ENCODE data around the gene GSG1L2.
"Not testable (repeated sequence)": the region's sequence is repeated elsewhere in the genome, so short reads cannot be mapped to it uniquely, and the experiment has no call there.

Gene GSG1L2

DNA sequence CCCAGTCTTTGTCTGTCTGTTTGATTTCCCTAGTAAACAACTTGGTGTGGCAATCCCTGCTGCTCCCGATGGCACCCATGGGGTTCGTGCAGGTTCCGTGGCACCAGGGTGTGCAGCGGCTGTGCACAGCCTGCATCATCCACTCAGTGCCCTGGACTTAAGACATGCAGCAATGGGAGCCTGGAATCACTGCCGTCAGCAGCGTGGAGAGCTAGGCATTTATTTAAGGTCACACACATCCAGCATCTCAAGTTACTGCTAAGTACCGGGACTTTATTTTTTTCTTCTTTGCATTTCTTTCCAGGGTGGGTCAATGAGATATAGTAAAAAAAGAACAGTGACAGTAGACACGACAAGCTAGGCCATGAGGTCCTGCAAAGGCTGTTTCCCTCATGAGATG is 33.3 kb downstream of the GSG1L2 start:
- TF ChIP-seq, protein P1, sequence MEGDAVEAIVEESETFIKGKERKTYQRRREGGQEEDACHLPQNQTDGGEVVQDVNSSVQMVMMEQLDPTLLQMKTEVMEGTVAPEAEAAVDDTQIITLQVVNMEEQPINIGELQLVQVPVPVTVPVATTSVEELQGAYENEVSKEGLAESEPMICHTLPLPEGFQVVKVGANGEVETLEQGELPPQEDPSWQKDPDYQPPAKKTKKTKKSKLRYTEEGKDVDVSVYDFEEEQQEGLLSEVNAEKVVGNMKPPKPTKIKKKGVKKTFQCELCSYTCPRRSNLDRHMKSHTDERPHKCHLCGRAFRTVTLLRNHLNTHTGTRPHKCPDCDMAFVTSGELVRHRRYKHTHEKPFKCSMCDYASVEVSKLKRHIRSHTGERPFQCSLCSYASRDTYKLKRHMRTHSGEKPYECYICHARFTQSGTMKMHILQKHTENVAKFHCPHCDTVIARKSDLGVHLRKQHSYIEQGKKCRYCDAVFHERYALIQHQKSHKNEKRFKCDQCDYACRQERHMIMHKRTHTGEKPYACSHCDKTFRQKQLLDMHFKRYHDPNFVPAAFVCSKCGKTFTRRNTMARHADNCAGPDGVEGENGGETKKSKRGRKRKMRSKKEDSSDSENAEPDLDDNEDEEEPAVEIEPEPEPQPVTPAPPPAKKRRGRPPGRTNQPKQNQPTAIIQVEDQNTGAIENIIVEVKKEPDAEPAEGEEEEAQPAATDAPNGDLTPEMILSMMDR (IDR thresholded peaks at IDR 0.05; ENCODE audit: control insufficient read depth, insufficient read depth, low read depth, low read length, missing control alignments), result no peak
- no peak overlapping the region for H3K4me3 ChIP-seq (ENCODE audit: control insufficient read depth, low read depth, low read length)
- no peak for DNase-seq (ENCODE audit: low read depth)

DNA sequence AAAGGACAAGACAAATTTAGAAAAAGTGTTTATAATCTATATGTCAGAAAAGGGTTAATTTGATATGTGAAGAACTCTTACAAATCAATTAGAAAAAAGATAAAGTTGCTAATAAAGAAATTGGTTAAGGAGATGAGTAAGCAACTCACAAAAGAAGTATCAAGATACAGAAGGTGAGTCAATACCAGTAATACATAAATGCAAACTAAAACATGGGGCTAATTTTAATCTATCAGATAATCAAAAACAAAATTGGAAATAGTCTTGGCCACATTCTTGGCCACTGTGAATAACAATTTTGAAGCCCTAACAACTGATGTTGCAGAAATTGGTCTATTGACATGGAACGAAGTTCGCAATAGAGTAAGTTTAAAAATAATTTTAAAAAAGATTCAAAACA is 37.3 kb downstream of the GSG1L2 start:
- H3K4me3 ChIP-seq (ENCODE audit: control insufficient read depth, low read depth, low read length), result no peak overlapping the region
- no peak for DNase-seq (ENCODE audit: low read depth)
- TF ChIP-seq, protein P1 (IDR thresholded peaks at IDR 0.05; ENCODE audit: control insufficient read depth, insufficient read depth, low read depth, low read length, missing control alignments), result no peak

DNA sequence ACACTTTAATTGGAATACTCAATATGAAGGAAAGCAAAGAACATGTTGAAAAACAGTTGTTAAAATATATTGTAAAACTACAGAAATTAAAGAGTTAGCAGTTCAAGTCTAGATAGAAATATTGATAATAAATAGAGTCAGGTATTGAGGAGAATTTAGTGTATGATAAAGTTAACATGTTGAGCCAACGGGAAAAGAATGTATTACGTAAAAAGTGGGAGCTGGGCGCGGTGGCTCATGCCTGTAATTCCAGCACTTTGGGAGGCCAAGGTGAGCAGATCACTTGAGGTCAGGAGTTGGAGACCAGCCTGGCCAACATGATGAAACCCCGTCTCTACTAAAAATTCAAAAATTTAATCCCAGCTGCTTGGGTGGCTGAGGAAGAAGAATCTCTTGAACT is 38.4 kb downstream of the GSG1L2 start:
- not testable (repeated sequence) for H3K4me3 ChIP-seq (ENCODE audit: control insufficient read depth, low read depth, low read length); DNase-seq (ENCODE audit: low read depth)

DNA sequence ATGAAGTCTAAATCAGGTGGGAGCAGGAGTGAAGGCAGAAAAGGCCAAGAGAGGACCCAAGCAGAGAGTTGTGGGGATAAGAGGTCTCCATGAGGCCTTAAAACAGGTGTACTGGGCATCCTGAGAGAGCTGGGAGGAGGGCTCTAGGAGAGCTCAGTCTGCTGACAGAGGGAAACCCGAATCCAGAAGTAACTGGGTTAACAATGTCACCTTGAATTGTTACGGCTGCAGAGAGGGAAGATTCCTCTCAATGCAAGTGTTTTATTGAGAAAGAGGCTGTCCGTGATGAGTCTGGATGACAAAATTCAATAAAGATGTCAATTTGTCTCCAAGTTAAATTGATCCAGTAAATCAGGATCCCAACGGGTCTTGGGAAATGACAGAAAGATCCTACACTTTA is 38.8 kb downstream of the GSG1L2 start:
- TF ChIP-seq, protein P1 (IDR thresholded peaks at IDR 0.05; ENCODE audit: control insufficient read depth, insufficient read depth, low read depth, low read length, missing control alignments), result no peak
- no peak overlapping the region for H3K4me3 ChIP-seq (ENCODE audit: control insufficient read depth, low read depth, low read length)
- no peak for DNase-seq (ENCODE audit: low read depth)

DNA sequence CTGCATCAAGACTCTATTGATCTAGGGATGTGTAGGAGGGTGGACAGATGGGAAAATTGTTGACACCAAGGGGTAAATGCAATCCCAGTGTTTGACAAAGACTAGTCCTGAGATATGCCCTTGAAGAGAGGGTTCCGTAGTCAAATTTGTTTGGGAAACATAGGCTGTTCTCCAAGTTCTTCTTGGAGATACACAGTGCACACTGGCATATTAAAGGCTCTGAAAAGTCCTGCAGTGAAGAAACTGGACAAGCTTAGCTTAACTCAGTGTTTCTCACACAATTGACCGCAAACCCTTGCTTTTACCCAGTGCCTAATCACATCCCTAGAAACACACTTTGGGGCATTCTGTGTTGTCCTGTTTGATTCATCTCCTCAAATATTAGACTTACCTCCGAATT is 41.3 kb downstream of the GSG1L2 start:
- no peak overlapping the region for H3K4me3 ChIP-seq (ENCODE audit: control insufficient read depth, low read depth, low read length)
- TF ChIP-seq, protein P1 (IDR thresholded peaks at IDR 0.05; ENCODE audit: control insufficient read depth, insufficient read depth, low read depth, low read length, missing control alignments), result no peak
- no peak for DNase-seq (ENCODE audit: low read depth)

DNA sequence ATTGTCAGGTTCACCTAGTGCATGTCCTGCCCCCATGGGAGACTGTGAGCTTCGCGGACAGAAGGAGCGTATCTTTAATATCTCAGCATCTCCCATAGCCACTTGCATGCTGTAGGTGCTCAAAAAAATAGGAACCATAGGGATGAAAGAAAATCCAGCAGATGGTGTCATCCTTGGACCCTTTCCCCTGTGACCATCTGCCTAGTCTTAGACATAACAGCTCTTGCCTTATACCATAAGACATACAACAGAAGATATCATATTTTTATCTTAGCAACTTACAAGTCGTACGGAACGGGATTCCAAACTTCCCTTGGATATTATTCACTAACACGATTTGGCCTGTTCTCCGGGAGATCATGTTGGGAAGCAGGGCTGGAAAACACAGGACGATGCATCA is 45.0 kb downstream of the GSG1L2 start:
- TF ChIP-seq, protein P1 (IDR thresholded peaks at IDR 0.05; ENCODE audit: control insufficient read depth, insufficient read depth, low read depth, low read length, missing control alignments), result no peak

DNA sequence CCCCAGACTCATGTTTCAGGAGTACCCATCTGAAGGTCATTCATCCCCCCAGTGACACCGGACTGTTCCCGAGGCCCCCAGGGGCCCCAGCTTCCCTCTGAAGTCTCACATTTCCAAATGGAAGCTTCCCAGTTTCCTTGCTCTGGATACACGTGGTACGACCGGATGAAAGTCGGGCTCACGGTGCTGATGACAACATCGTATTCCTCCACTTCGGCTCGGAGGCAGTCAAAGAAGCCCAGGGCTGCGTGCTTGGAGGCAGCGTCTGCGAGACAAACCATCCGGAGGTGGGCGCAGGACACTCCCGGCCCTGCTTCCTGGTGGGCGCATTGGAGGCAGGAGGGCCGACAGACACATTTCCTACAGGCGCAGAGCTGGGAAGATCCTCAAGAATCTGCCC is 49.2 kb downstream of the GSG1L2 start:
- TF ChIP-seq, protein P1 (IDR thresholded peaks at IDR 0.05; ENCODE audit: control insufficient read depth, insufficient read depth, low read depth, low read length, missing control alignments), result no peak
- H3K4me3 ChIP-seq (ENCODE audit: control insufficient read depth, low read depth, low read length), result no peak overlapping the region

More for the DNA sequence above, 45.0 kb downstream of the GSG1L2 start:
- H3K4me3 ChIP-seq (ENCODE audit: control insufficient read depth, low read depth, low read length), result no peak overlapping the region
- no peak for DNase-seq (ENCODE audit: low read depth)

More for the DNA sequence above, 49.2 kb downstream of the GSG1L2 start:
- DNase-seq (ENCODE audit: low read depth), result no peak
